Naive thymus-derived CD4-positive, alpha-beta T cell (primary cell): Measurements from ENCODE around the gene PTPRE. TPM values are rescaled to one million over a fixed set of nuclear protein-coding genes. Genes with fewer than 3 reads are reported as not detected.

Experiments
- ATAC-seq: fragments of 150-1000 bp; cut with Tn5 transposase; 2 replicates; pipeline ENCODE4 v1.10.0; 2021; ENCODE audit warnings: mild to moderate bottlenecking, moderate library complexity
- CTCF ChIA-PET: fragments of 350-600 bp; sonication (Branson Sonifier 250); formaldehyde crosslinking; loops from one replicate; lab custom pipeline; 2021; ENCODE audit warnings: antibody characterized with exemption; lab: Charles Lee
- POLR2A ChIA-PET: fragments of 350-600 bp; sonication (Branson Sonifier 250); formaldehyde crosslinking; loops from one replicate; lab custom pipeline; 2021; ENCODE audit warnings: antibody characterized with exemption, inconsistent platforms; lab: Charles Lee
- DNase-seq, 9 donors: peaks; one replicate each; pipeline versions ENCODE4 v3.0.0 to v3.0.0-alpha.2; 2020 to 2022; ENCODE audit warnings: mixed read lengths in 1 of 9
- H3K27ac ChIP-seq: one replicate; pipeline ENCODE4 v1.7.0; 2013; ENCODE audit warnings: mild to moderate bottlenecking, low read depth, low read length, moderate library complexity
- H3K27me3 ChIP-seq, 2 donors: one replicate each; pipeline ENCODE4 v1.7.0; 2013; ENCODE audit warnings: low read length in 2 of 2, mild to moderate bottlenecking in 2 of 2, moderate library complexity in 2 of 2; ENCODE audit not compliant: control insufficient read depth in 2 of 2, insufficient read depth in 2 of 2
- H3K36me3 ChIP-seq, 3 experiments: 1 replicate in 2 of 3; 2 replicates in 1 of 3; pipeline ENCODE4 v1.7.0; 2013; ENCODE audit warnings: low read length in 3 of 3, mild to moderate bottlenecking in 3 of 3, moderate library complexity in 1 of 3; ENCODE audit not compliant: insufficient read depth in 3 of 3, control insufficient read depth in 2 of 3
- H3K4me1 ChIP-seq, 2 donors: one replicate each; pipeline ENCODE4 v1.7.0; 2013; ENCODE audit warnings: low read length in 2 of 2, mild to moderate bottlenecking in 2 of 2, moderate library complexity in 1 of 2; ENCODE audit not compliant: control insufficient read depth in 2 of 2, insufficient read depth in 2 of 2
- H3K4me3 ChIP-seq: 2 replicates; pipeline ENCODE4 v1.7.0; 2013; ENCODE audit warnings: mild to moderate bottlenecking, low read length
- H3K9me3 ChIP-seq, 3 experiments: 1 replicate in 2 of 3; 2 replicates in 1 of 3; pipeline ENCODE4 v1.7.0; 2013; ENCODE audit warnings: low read length in 3 of 3; ENCODE audit not compliant: control insufficient read depth in 2 of 3
- H3K27ac Mint-ChIP-seq, 9 donors: one replicate each; pipeline ENCODE4 v1.8.0; 2020 to 2022; ENCODE audit warnings: mixed read lengths in 9 of 9, mild to moderate bottlenecking in 8 of 9, moderate library complexity in 5 of 9, inconsistent platforms in 2 of 9
- H3K27me3 Mint-ChIP-seq, 5 donors: one replicate each; pipeline ENCODE4 v1.8.0; 2021 to 2022; ENCODE audit warnings: mixed read lengths in 5 of 5, mild to moderate bottlenecking in 1 of 5
- H3K36me3 Mint-ChIP-seq, 5 donors: one replicate each; pipeline ENCODE4 v1.8.0; 2020 to 2022; ENCODE audit warnings: mixed read lengths in 5 of 5, mild to moderate bottlenecking in 3 of 5, inconsistent platforms in 1 of 5
- H3K4me1 Mint-ChIP-seq, 7 donors: one replicate each; pipeline ENCODE4 v1.8.0; 2020 to 2022; ENCODE audit warnings: mixed read lengths in 7 of 7, mild to moderate bottlenecking in 3 of 7, inconsistent platforms in 1 of 7
- H3K4me3 Mint-ChIP-seq, 10 donors: one replicate each; pipeline ENCODE4 v1.8.0; 2020 to 2022; ENCODE audit warnings: mild to moderate bottlenecking in 10 of 10, mixed read lengths in 10 of 10, moderate library complexity in 6 of 10, inconsistent platforms in 2 of 10
- H3K9me3 Mint-ChIP-seq, 11 donors: one replicate each; pipeline ENCODE4 v1.8.0; 2020 to 2022; ENCODE audit warnings: mixed read lengths in 11 of 11, mild to moderate bottlenecking in 4 of 11, inconsistent platforms in 1 of 11, moderate library complexity in 1 of 11
- intact Hi-C, 2 donors: fragments of 100-400 bp; cut with micrococcal nuclease; formaldehyde crosslinking; loops; one replicate each; pipeline ENCODE4 v1.15.1; 2023
- polyA plus RNA-seq, 2 donors: library from polyadenylated mRNA; unstranded; fragments of 300-500 nt; fragmentation: Illumina TruSeq; gene quantifications; one replicate each; pipeline ENCODE4 v1.2.3, GENCODE V29; 2021
- total RNA-seq, 6 experiments: library from RNA in 5 of 6; stranded (reverse) in 5 of 6; gene quantifications; 1 replicate in 5 of 6; 2 replicates in 1 of 6; pipeline ENCODE4 v1.2.3 and lab custom pipeline; 2021 to 2026

The PTPRE gene
- total and polyA plus RNA-seq, 7 experiments from 2014 or later: 6.6 to 237 (median 27.9) TPM

GRCh38 chr10:128059266-128059981 is 152.5 kb downstream of the PTPRE start:
- Mint-ChIP-seq H3K4me1 (peaks cover 30 to 77% (median 53%) of the 10 kb centered on the region in 7 donors), H3K27ac (peak overlapping the region; percentile 5 to 92 (median 52)), H3K36me3 (peaks cover 10 to 26% (median 18%) of the 10 kb centered on the region in 5 donors), H3K27me3 (no peaks in the 10 kb centered on the region), H3K4me3 (peak overlapping the region in 2 of 10 donors; percentile 11 to 59), H3K9me3 (no peaks in the 10 kb centered on the region)
- POLR2A ChIA-PET: interaction anchor here (1.7 kb wide), 1 partner anchor 11 kb away, joined by 10 read pairs; no protein-coding TSS in a partner anchor
- H3K27ac ChIP-seq: peak overlapping the region; percentile 5
- H3K9me3 ChIP-seq: no peaks in the 10 kb centered on the region
- peaks cover 25 to 44% of the 10 kb centered on the region in 2 donors for H3K4me1 ChIP-seq
- CTCF ChIA-PET: interaction anchor here (0.6 to 19.9 kb wide), 2 partner anchors 8 to 25 kb away, joined by 3 to 217 read pairs; no protein-coding TSS in a partner anchor
- intact Hi-C loops: no loop called here
- H3K27me3 ChIP-seq: no peaks in the 10 kb centered on the region
- ATAC-seq (no peak), DNase-seq (no peak)
- H3K4me3 ChIP-seq: no peak overlapping the region
- H3K36me3 ChIP-seq: peaks cover 5 to 53% (median 6%) of the 10 kb centered on the region in 3 experiments

DNA sequence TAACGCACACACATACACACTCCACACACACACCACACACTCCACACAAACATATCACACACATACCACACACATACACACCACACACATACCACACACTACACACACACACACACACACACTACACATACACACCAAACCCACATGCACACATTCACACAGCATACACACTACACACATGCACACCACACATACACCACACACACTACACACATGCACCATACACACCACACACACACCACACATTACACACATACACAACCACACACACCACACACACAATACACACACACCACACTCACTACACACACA is 153.0 kb downstream of the PTPRE start:
- no peak overlapping the region for H3K4me3 ChIP-seq
- Mint-ChIP-seq H3K36me3 (peaks cover 10 to 28% (median 18%) of the 10 kb centered on the region in 5 donors), H3K27me3 (no peaks in the 10 kb centered on the region), H3K9me3 (no peaks in the 10 kb centered on the region), H3K4me1 (peaks cover 35 to 80% (median 57%) of the 10 kb centered on the region in 7 donors), H3K4me3 (peak overlapping the region in 2 of 10 donors; percentile 11 to 59), H3K27ac (peak overlapping the region in 8 of 9 donors; percentile 5 to 92 (median 31))
- no peak overlapping the region for H3K27ac ChIP-seq
- H3K9me3 ChIP-seq: no peaks in the 10 kb centered on the region
- CTCF ChIA-PET: interaction anchor here (0.9 to 19.9 kb wide), 2 partner anchors 11 to 25 kb away, joined by 4 to 217 read pairs; no protein-coding TSS in a partner anchor
- POLR2A ChIA-PET: interaction anchor here (1.7 kb wide), 1 partner anchor 12 kb away, joined by 10 read pairs; no protein-coding TSS in a partner anchor
- intact Hi-C loops: loop anchor here (5.0 to 10.0 kb wide), 3 partner anchors 67 to 1405 kb away; partner anchors contain the start of genes MKI67 (in 2 of the 2) and MGMT (in 1 of the 2)
- no peaks in the 10 kb centered on the region for H3K27me3 ChIP-seq
- ATAC-seq (no peak), DNase-seq (no peak)
- peaks cover 30 to 49% of the 10 kb centered on the region in 2 donors for H3K4me1 ChIP-seq
- peaks cover under 1 to 48% (median 6%) of the 10 kb centered on the region in 3 experiments for H3K36me3 ChIP-seq

DNA sequence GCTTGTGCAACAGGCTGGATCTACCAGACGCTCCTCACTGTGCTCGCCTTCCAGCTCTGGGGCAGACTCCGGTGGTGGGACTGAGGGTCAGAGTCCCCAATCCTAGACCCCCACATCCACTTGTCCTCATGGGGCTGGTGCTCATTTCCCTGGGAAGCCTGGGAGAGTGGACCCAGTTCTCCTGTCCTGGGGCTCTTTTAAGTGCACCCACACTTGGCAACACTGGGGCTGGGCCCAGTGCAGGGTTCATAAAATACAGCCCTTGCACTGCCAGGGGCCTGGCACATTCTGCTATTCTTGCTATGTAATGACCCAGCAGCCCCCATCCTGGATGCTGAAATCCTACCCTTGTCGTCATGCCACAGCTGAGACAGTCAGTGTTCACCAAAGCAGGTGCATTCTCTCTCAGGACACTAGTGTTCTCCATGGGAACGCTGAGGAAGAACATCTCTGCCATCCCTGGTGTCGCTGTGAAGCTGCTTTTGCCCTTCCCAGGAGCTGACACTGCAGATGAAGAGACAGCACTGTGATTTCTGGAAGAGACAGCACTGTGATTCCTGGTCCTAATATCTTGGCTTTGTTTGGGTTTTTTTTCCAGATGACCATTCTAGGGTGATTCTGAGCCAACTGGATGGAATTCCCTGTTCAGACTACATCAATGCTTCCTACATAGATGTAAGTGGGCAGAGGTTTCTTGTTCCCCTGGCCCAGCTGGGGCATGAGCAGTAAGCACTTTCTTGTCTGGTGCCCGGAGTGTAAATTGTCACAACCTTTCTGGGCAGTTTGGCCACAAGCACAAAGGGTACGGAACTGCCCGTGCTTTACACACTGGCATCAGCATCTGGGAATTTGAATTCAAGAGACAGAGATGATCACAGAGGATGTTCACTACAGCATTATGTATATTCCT is 153.7 kb downstream of the PTPRE start:
- ATAC-seq (no peak), DNase-seq (no peak)
- H3K36me3 Mint-ChIP-seq: peaks cover 10 to 31% (median 23%) of the 10 kb centered on the region in 5 donors
- ChIA-PET CTCF (interaction anchor here (0.9 to 19.9 kb wide), 2 partner anchors 12 to 26 kb away, joined by 4 to 217 read pairs; no protein-coding TSS in a partner anchor), POLR2A (interaction anchor here (5.3 kb wide), 1 partner anchor 13 kb away, joined by 78 read pairs; no protein-coding TSS in a partner anchor)
- intact Hi-C loops: loop anchor here (5.0 to 10.0 kb wide), 3 partner anchors 67 to 1404 kb away; partner anchors contain the start of genes MKI67 (in 2 of the 2) and MGMT (in 1 of the 2)
- H3K27ac Mint-ChIP-seq: peak overlapping the region in 6 of 9 donors; percentile 5 to 91 (median 52)
- no peaks in the 10 kb centered on the region for H3K9me3 Mint-ChIP-seq
- H3K4me1 ChIP-seq: peaks cover 37 to 56% of the 10 kb centered on the region in 2 donors
- peaks cover 41 to 85% (median 63%) of the 10 kb centered on the region in 7 donors for H3K4me1 Mint-ChIP-seq
- H3K9me3 ChIP-seq: no peaks in the 10 kb centered on the region
- no peaks in the 10 kb centered on the region for H3K27me3 ChIP-seq
- peaks cover 0 to 44% (median 6%) of the 10 kb centered on the region in 3 experiments for H3K36me3 ChIP-seq
- peak overlapping the region in 3 of 10 donors; percentile 23 to 96 (median 59) for H3K4me3 Mint-ChIP-seq
- no peak overlapping the region for H3K4me3 ChIP-seq
- H3K27me3 Mint-ChIP-seq: no peaks in the 10 kb centered on the region
- no peak overlapping the region for H3K27ac ChIP-seq

GRCh38 chr10:128061306-128062300 is 154.7 kb downstream of the PTPRE start:
- ATAC-seq (no peak), DNase-seq (no peak)
- peaks cover 42 to 64% of the 10 kb centered on the region in 2 donors for H3K4me1 ChIP-seq
- H3K9me3 Mint-ChIP-seq: no peaks in the 10 kb centered on the region
- no peaks in the 10 kb centered on the region for H3K9me3 ChIP-seq
- ChIA-PET CTCF (interaction anchor here (1.1 to 19.9 kb wide), 3 partner anchors 16 to 27 kb away, joined by 3 to 217 read pairs (median 4); no protein-coding TSS in a partner anchor), POLR2A (interaction anchor here (0.5 to 5.3 kb wide), 5 partner anchors 7 to 129 kb away, joined by 3 to 78 read pairs (median 5); no protein-coding TSS in a partner anchor)
- no peaks in the 10 kb centered on the region for H3K27me3 Mint-ChIP-seq
- H3K27ac ChIP-seq: peak overlapping the region; percentile 61
- intact Hi-C loops: loop anchor here (5.0 to 10.0 kb wide), 3 partner anchors 66 to 1403 kb away; partner anchors contain the start of genes MKI67 (in 2 of the 2) and MGMT (in 1 of the 2)
- peaks cover 5 to 45% (median 15%) of the 10 kb centered on the region in 3 experiments for H3K36me3 ChIP-seq
- H3K4me1 Mint-ChIP-seq: peaks cover 50 to 93% (median 73%) of the 10 kb centered on the region in 7 donors
- H3K36me3 Mint-ChIP-seq: peaks cover 8 to 34% (median 20%) of the 10 kb centered on the region in 5 donors
- peak overlapping the region in 9 of 10 donors; percentile 71 to 96 (median 86) for H3K4me3 Mint-ChIP-seq
- H3K27ac Mint-ChIP-seq: peak overlapping the region; percentile 58 to 93 (median 87)
- peak overlapping the region; percentile 52 for H3K4me3 ChIP-seq
- no peaks in the 10 kb centered on the region for H3K27me3 ChIP-seq

GRCh38 chr10:128062331-128062880 is 155.5 kb downstream of the PTPRE start:
- POLR2A ChIA-PET: interaction anchor here (0.6 to 5.3 kb wide), 4 partner anchors 8 to 26 kb away, joined by 3 to 78 read pairs (median 8); no protein-coding TSS in a partner anchor
- Histone ChIP-seq H3K9me3 (no peaks in the 10 kb centered on the region), H3K4me3 (peak overlapping the region; percentile 52), H3K36me3 (peaks cover 12 to 45% (median 23%) of the 10 kb centered on the region in 3 experiments), H3K27me3 (no peaks in the 10 kb centered on the region), H3K27ac (peak overlapping the region; percentile 61), H3K4me1 (peaks cover 42 to 64% of the 10 kb centered on the region in 2 donors)
- no peaks in the 10 kb centered on the region for H3K9me3 Mint-ChIP-seq
- no peak for ATAC-seq
- H3K27ac Mint-ChIP-seq: peak overlapping the region; percentile 76 to 94 (median 89)
- peak overlapping the region; percentile 75 to 96 (median 86) for H3K4me3 Mint-ChIP-seq
- peak in 1 of 9 donors; percentile 8 for DNase-seq
- CTCF ChIA-PET: interaction anchor here (1.1 to 19.9 kb wide), 3 partner anchors 17 to 28 kb away, joined by 3 to 217 read pairs (median 4); no protein-coding TSS in a partner anchor
- H3K4me1 Mint-ChIP-seq: peaks cover 50 to 100% (median 81%) of the 10 kb centered on the region in 7 donors
- intact Hi-C loops: loop anchor here (5.0 to 10.0 kb wide), 3 partner anchors 65 to 1402 kb away; partner anchors contain the start of genes MKI67 (in 2 of the 2) and MGMT (in 1 of the 2)
- H3K36me3 Mint-ChIP-seq: peaks cover 14 to 41% (median 26%) of the 10 kb centered on the region in 5 donors
- no peaks in the 10 kb centered on the region for H3K27me3 Mint-ChIP-seq
